Naive B cell (primary cell): ENCODE results near the gene DDX23. TPM values are rescaled to one million over a fixed set of nuclear protein-coding genes. Genes with fewer than 3 reads are reported as not detected.

Experiments
- ATAC-seq, 2 donors: fragments of 150-1000 bp; cut with Tn5 transposase; 2 replicates each; pipeline ENCODE4 v1.10.0; 2021; ENCODE audit warnings: low read depth in 2 of 2, mild to moderate bottlenecking in 2 of 2, moderate library complexity in 2 of 2
- DNase-seq: peaks from one replicate; pipeline ENCODE4 v3.0.0; 2022
- H3K27ac Mint-ChIP-seq, 6 donors: one replicate each; pipeline ENCODE4 v1.8.0; 2020 to 2022; ENCODE audit warnings: mild to moderate bottlenecking in 6 of 6, mixed read lengths in 6 of 6, moderate library complexity in 5 of 6, inconsistent platforms in 2 of 6
- H3K27me3 Mint-ChIP-seq, 3 donors: one replicate each; pipeline ENCODE4 v1.8.0; 2021 to 2022; ENCODE audit warnings: mixed read lengths in 3 of 3, mild to moderate bottlenecking in 1 of 3
- H3K36me3 Mint-ChIP-seq, 2 donors: one replicate each; pipeline ENCODE4 v1.8.0; 2020 to 2022; ENCODE audit warnings: mixed read lengths in 2 of 2, inconsistent platforms in 1 of 2, mild to moderate bottlenecking in 1 of 2
- H3K4me1 Mint-ChIP-seq, 3 donors: one replicate each; pipeline ENCODE4 v1.8.0; 2020 to 2022; ENCODE audit warnings: mixed read lengths in 3 of 3, inconsistent platforms in 1 of 3, mild to moderate bottlenecking in 1 of 3, moderate library complexity in 1 of 3
- H3K4me3 Mint-ChIP-seq, 8 donors: one replicate each; pipeline ENCODE4 v1.8.0; 2020 to 2022; ENCODE audit warnings: mild to moderate bottlenecking in 8 of 8, mixed read lengths in 8 of 8, moderate library complexity in 8 of 8, inconsistent platforms in 2 of 8
- H3K9me3 Mint-ChIP-seq, 7 donors: one replicate each; pipeline ENCODE4 v1.8.0; 2020 to 2022; ENCODE audit warnings: mixed read lengths in 7 of 7, mild to moderate bottlenecking in 5 of 7, inconsistent platforms in 2 of 7, moderate library complexity in 1 of 7
- polyA plus RNA-seq, 6 donors: library from polyadenylated mRNA; unstranded; fragments of 300-500 nt; fragmentation: Illumina TruSeq; gene quantifications; one replicate each; pipeline ENCODE4 v1.2.3, GENCODE V29; 2021; ENCODE audit warnings: low read depth in 6 of 6

Gene DDX23
- polyA plus RNA-seq, 6 donors from 2014 or later = 9.1 to 51.3 (median 29.9) TPM

DNA sequence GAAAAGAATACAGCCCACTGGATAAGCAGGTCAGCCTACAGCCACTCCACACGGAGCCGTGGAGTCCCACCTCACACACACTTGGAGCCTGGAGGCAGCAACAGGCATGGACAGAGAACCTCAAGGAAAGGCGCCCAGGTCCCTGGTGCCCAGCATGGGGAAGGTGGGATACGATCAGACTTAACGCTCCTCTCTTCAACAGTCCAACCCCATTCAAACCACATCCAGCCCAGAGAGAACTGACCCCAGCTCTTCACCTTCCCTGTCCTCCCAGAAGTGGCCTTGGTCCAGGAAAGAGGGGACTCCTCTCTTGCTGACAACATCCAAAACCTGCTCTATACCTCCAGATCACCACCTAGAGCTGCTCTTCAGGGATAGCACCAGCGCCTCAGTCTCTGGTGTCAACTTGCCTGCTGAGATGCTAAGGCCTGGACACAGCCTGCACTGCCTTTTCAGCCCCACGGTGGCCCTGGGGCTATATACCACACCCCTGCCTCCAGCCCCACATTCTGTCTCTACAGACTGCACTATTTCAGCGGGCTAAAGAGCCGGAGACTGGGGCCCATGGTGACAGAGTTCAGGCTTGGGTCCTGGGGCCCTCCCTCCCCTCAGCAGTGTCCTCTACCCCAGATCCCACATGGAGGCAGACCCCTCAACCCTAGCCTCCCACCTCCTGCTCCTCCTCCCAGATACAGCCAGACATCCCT is 70.1 kb downstream of the DDX23 start:
- no peak overlapping the region for H3K27ac Mint-ChIP-seq
- peaks cover 0 to 5% (median 2%) of the 10 kb centered on the region in 3 donors for H3K4me1 Mint-ChIP-seq
- no peaks in the 10 kb centered on the region for H3K36me3 Mint-ChIP-seq
- peaks cover 17 to 27% (median 20%) of the 10 kb centered on the region in 3 donors for H3K27me3 Mint-ChIP-seq
- ATAC-seq (no peak), DNase-seq (no peak)
- H3K9me3 Mint-ChIP-seq = no peaks in the 10 kb centered on the region
- no peak overlapping the region for H3K4me3 Mint-ChIP-seq

DNA sequence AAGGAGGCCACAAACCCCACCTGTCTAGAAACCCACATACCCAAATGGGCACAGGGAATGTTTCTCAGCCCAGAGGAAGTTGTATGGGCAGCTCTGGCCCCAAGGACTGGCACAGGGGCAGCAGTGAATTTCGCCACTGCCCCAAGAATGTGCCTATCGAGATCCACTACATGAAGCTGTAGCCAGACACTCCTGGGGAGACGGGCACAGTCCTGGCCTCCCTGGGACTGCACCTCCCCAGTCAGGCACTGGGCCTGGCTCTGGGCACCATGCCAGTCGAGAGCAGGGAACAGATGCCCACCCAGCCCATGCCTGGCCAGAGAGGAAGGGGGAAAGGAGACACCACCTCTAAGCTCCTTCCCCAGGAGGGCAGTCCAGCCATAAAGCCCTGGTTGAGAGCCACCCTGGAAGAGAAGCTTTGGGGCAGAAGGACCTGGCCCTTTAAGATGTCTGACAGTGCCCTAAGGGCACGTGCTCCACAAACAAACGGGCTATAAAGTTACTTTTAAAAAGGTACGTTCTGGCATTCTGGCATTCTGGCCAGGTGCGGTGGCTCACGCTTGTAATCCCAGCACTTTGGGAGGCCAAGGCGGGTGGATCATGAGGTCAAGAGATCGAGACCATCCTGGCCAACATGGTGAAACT is 71.5 kb downstream of the DDX23 start:
- Mint-ChIP-seq H3K4me1 (peaks cover 0 to 5% (median 2%) of the 10 kb centered on the region in 3 donors), H3K4me3 (no peak overlapping the region), H3K36me3 (no peaks in the 10 kb centered on the region), H3K27ac (no peak overlapping the region), H3K27me3 (peaks cover 4 to 16% (median 9%) of the 10 kb centered on the region in 3 donors), H3K9me3 (no peaks in the 10 kb centered on the region)
- DNase-seq = no peak
- no peak for ATAC-seq

- Mint-ChIP-seq H3K4me3 (no peak overlapping the region), H3K36me3 (no peaks in the 10 kb centered on the region), H3K9me3 (no peaks in the 10 kb centered on the region), H3K4me1 (peaks cover 0 to 5% (median 2%) of the 10 kb centered on the region in 3 donors), H3K27ac (peak overlapping the region in 1 of 6 donors; percentile 59), H3K27me3 (peaks cover 4 to 11% (median 4%) of the 10 kb centered on the region in 3 donors)
- no peak for ATAC-seq
- no peak for DNase-seq
Observed at GRCh38 chr12:48779869-48780268, 72.1 kb downstream of the DDX23 start.

Other genes starting within 250 kb of the DDX23 start
- 10 to 100 TPM; 32.5 to 65.2 (median 41.3) TPM for gene KANSL2, start 169.9 kb downstream of the DDX23 start, polyA plus RNA-seq
- 10 to 100 TPM; 13.8 to 34.5 (median 26.4) TPM for gene CCNT1, start 135.5 kb downstream of the DDX23 start, polyA plus RNA-seq
- gene ADCY6, start 63.1 kb downstream of the DDX23 start, polyA plus RNA-seq = not detected
- 1 to 10 TPM in 1 of 6 donors, under 1 TPM in 2, not detected in 3; 0.17 to 1.0 (median 0.23) TPM for gene CACNB3, start 33.7 kb downstream of the DDX23 start, polyA plus RNA-seq
- 1 to 10 TPM; 2.0 to 3.8 (median 3.0) TPM for gene RND1, start 13.7 kb upstream of the DDX23 start, polyA plus RNA-seq
- 10 to 100 TPM; 29.3 to 35.6 (median 32.7) TPM for gene FKBP11, start 73.3 kb upstream of the DDX23 start, polyA plus RNA-seq
- gene ARF3, start 105.3 kb upstream of the DDX23 start, polyA plus RNA-seq = 10 to 100 TPM; 21.7 to 40.3 (median 25.8) TPM
- gene WNT10B, start 119.6 kb upstream of the DDX23 start, polyA plus RNA-seq = not detected
- gene WNT1, start 126.2 kb upstream of the DDX23 start, polyA plus RNA-seq = under 1 TPM in 1 of 6 donors, not detected in 5; 0.23 TPM
- gene DDN, start 147.2 kb upstream of the DDX23 start, polyA plus RNA-seq = under 1 TPM in 5 of 6 donors, not detected in 1; 0.12 to 0.52 (median 0.20) TPM
- gene PRKAG1, start 166.6 kb upstream of the DDX23 start, polyA plus RNA-seq = 10 to 100 TPM; 36.2 to 76.2 (median 52.1) TPM
- gene KMT2D, start 208.6 kb upstream of the DDX23 start, polyA plus RNA-seq = 10 to 100 TPM in 3 of 6 donors, 1 to 10 TPM in 3; 2.6 to 33.6 (median 9.7) TPM
- gene RHEBL1, start 217.8 kb upstream of the DDX23 start, polyA plus RNA-seq = 1 to 10 TPM; 4.5 to 8.6 (median 6.1) TPM
- not detected for gene DHH, start 242.6 kb upstream of the DDX23 start, polyA plus RNA-seq